Measurements from ENCODE around the gene C2orf68. TPM values are rescaled to one million over a fixed set of nuclear protein-coding genes. Genes with fewer than 3 reads are reported as not detected.

The C2orf68 gene, protein sequence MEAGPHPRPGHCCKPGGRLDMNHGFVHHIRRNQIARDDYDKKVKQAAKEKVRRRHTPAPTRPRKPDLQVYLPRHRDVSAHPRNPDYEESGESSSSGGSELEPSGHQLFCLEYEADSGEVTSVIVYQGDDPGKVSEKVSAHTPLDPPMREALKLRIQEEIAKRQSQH
- total RNA-seq (2021; ENCODE audit: unreplicated experiment) (23.7 TPM), Bru-seq, nascent RNA (percentile 76 among the genes with signal in this experiment), BruChase-seq, experiment 1, labeled RNA remaining after a 2-hour chase (percentile 81 among the genes with signal in this experiment), BruChase-seq, experiment 2, labeled RNA remaining after a 6-hour chase (percentile 86 among the genes with signal in this experiment)
- polyA plus RNA-seq (2012; ENCODE audit: insufficient read length) = 29.2 TPM
- long read RNA-seq, transcript C2orf68-203 (3 exons, 1,204 nt) = major isoform, 6 of 30 reads
- long read RNA-seq, transcript C2orf68-201 (4 exons, 2,837 nt) = minor isoform, 5 of 30 reads
- long read RNA-seq, partial matches to known transcripts = 0 of 30 reads
- long read RNA-seq, other reads (novel, unspliced or antisense) = 16 of 30 reads

- H3K4me3 ChIP-seq (ENCODE audit: low read depth in 2 of 2, low read length in 2 of 2) = peak within 1 kb of the TSS; percentile 68 to 76
- no peaks in the 10 kb centered on the region for H3K27me3 ChIP-seq (ENCODE audit: control insufficient read depth, insufficient read depth, low read length)
- ChIA-PET POLR2A (interaction anchor here (0.7 kb wide), 1 partner anchor 120 kb away, joined by 3 read pairs; no protein-coding TSS in a partner anchor), CTCF (interaction anchor here (0.6 kb wide), 1 partner anchor 8 kb away, joined by 4 read pairs; no protein-coding TSS in a partner anchor)
- in situ Hi-C loops (cut with HindIII; ENCODE audit: low pct_unique_long_range_greater_than_20kb, low sequenced_read_pairs) = no loop called here
- H3K36me3 ChIP-seq (ENCODE audit: control insufficient read depth, insufficient read depth, low read length) = peaks cover 6% of the 10 kb centered on the region
- TF ChIP-seq REST (IDR thresholded peaks at IDR 0.05; ENCODE audit: insufficient read depth in 1 of 2, low read depth in 2 of 2, low read length in 1 of 2) (no peak), POLR2AphosphoS5 (IDR thresholded peaks at IDR 0.05; ENCODE audit: low read depth, low read length) (peak; percentile 96)
- no peaks in the 10 kb centered on the region for H3K9me3 ChIP-seq (ENCODE audit: control insufficient read depth, insufficient read depth, low read depth, low read length)
- BruUV-seq (replicated peaks) = TSS peak; percentile 89
- intact Hi-C loops (cut with micrococcal nuclease; ENCODE audit: unreplicated experiment) = no loop called here
- ATAC-seq (peak; percentile 93), DNase-seq (ENCODE audit: low read depth, low spot score) (peak; percentile 65)
- no peaks in the 10 kb centered on the region; the same call in 1 of the 2 replicates for H3K4me1 ChIP-seq (ENCODE audit: control insufficient read depth, insufficient read depth, low read length)
- peak within 1 kb of the TSS; percentile 92 for H3K27ac ChIP-seq (ENCODE audit: low read length)
Measured at GRCh38 chr2:85611705-85612587, at the start of gene C2orf68. Gene C2orf68 (minus strand): TSS chr2:85612066. CDS start chr2:85611984, 82 bp downstream.

DNA sequence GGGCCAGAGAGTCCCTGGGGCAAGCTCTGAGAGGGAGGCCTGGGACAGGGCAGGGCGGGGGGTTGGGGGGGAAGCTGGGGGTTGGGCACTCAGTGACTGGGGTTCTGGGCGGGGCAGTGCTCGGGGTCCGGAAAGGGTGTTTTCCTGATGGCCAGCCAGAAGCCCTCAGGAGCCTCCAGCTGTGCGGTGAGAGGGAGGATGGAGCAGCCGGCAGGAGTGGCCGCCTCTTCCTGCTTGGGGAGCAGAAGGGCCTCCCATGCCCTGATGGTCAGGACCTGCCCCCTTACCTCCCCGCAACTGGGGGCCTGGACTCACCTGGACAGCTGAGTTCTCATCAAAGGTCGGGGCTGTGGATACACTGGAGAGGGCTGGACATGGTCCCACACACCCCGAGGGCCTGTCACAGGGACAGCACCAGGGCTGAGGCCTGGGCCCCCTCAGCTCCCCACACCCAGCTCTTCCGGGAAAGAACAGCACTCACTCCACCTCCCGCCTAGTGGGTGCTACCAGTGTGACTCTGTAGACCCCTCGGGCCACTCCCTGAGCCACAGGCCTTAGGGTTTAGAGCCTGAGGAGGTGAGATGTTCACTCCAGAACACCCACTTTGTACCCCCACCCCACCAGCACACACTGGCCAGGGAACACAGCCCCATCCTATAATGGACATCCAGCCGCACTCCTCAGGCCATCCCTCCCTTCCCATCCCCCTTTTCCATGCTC, 49.4 kb upstream of the C2orf68 start:
- H3K4me3 ChIP-seq (ENCODE audit: low read depth in 2 of 2, low read length in 2 of 2) = no peak overlapping the region
- H3K9me3 ChIP-seq (ENCODE audit: control insufficient read depth, insufficient read depth, low read depth, low read length) = no peaks in the 10 kb centered on the region
- TF ChIP-seq SIN3A (IDR thresholded peaks at IDR 0.05; ENCODE audit: borderline replicate concordance, insufficient read depth, low read depth, low read length) = no peak
- TF ChIP-seq, protein P1, sequence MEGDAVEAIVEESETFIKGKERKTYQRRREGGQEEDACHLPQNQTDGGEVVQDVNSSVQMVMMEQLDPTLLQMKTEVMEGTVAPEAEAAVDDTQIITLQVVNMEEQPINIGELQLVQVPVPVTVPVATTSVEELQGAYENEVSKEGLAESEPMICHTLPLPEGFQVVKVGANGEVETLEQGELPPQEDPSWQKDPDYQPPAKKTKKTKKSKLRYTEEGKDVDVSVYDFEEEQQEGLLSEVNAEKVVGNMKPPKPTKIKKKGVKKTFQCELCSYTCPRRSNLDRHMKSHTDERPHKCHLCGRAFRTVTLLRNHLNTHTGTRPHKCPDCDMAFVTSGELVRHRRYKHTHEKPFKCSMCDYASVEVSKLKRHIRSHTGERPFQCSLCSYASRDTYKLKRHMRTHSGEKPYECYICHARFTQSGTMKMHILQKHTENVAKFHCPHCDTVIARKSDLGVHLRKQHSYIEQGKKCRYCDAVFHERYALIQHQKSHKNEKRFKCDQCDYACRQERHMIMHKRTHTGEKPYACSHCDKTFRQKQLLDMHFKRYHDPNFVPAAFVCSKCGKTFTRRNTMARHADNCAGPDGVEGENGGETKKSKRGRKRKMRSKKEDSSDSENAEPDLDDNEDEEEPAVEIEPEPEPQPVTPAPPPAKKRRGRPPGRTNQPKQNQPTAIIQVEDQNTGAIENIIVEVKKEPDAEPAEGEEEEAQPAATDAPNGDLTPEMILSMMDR (IDR thresholded peaks at IDR 0.05) = no peak
- no peak for TF ChIP-seq REST (IDR thresholded peaks at IDR 0.05; ENCODE audit: insufficient read depth in 1 of 2, low read depth in 2 of 2, low read length in 1 of 2)
- TF ChIP-seq TCF7L2 (IDR thresholded peaks at IDR 0.05; ENCODE audit: low read depth, low read length) = no peak
- no peak for TF ChIP-seq POLR2AphosphoS5 (IDR thresholded peaks at IDR 0.05; ENCODE audit: low read depth, low read length)
- peak; percentile 18; the same call in 1 of the 2 replicates for ATAC-seq
- CTCF ChIA-PET = no interaction called here
- no peaks in the 10 kb centered on the region for H3K27me3 ChIP-seq (ENCODE audit: control insufficient read depth, insufficient read depth, low read length)
- no peak for DNase-seq (ENCODE audit: low read depth, low spot score)
- intact Hi-C loops (cut with micrococcal nuclease; ENCODE audit: unreplicated experiment) (no loop called here), in situ Hi-C loops (cut with HindIII; ENCODE audit: low pct_unique_long_range_greater_than_20kb, low sequenced_read_pairs) (no loop called here)
- no TSS peak for BruUV-seq (replicated peaks)
- H3K4me1 ChIP-seq (ENCODE audit: control insufficient read depth, insufficient read depth, low read length) = no peaks in the 10 kb centered on the region
- H3K36me3 ChIP-seq (ENCODE audit: control insufficient read depth, insufficient read depth, low read length) = no peaks in the 10 kb centered on the region
- no peak overlapping the region for H3K27ac ChIP-seq (ENCODE audit: low read length)
- POLR2A ChIA-PET = no interaction called here

All from Panc1 (cell line).